IPS-20b (cell line): ENCODE measurements around the gene NDUFAF2.
A peak's percentile ranks its signal among the peaks of the same experiment; 100 is the strongest.
"Not testable (repeated sequence)": the region's sequence is repeated elsewhere in the genome, so short reads cannot be mapped to it uniquely, and the experiment has no call there.

ENCODE experiments used
- H3K27ac ChIP-seq: one replicate; pipeline ENCODE4 v1.5.1; 2013; ENCODE audit warnings: low read length
- H3K27me3 ChIP-seq: 2 replicates; pipeline ENCODE4 v1.6.1; 2013; ENCODE audit warnings: mild to moderate bottlenecking, low read length, inconsistent platforms; ENCODE audit not compliant: insufficient read depth
- H3K36me3 ChIP-seq: 2 replicates; pipeline ENCODE4 v1.6.1; 2013; ENCODE audit warnings: low read depth, mild to moderate bottlenecking, inconsistent platforms, low read length, moderate library complexity; ENCODE audit not compliant: insufficient read depth
- H3K4me1 ChIP-seq: 2 replicates; pipeline ENCODE4 v1.6.1; 2013; ENCODE audit warnings: mild to moderate bottlenecking, control low read depth, inconsistent platforms, low read length, moderate library complexity; ENCODE audit not compliant: insufficient read depth
- H3K4me3 ChIP-seq: 2 replicates; pipeline ENCODE4 v1.5.1; 2013; ENCODE audit warnings: mild to moderate bottlenecking, low read length, inconsistent platforms
- H3K9ac ChIP-seq: 2 replicates; pipeline ENCODE4 v1.6.1; 2013; ENCODE audit warnings: low read depth, mild to moderate bottlenecking, inconsistent platforms, low read length, moderate library complexity
- H3K9me3 ChIP-seq: 2 replicates; pipeline ENCODE4 v1.6.1; 2013; ENCODE audit warnings: mild to moderate bottlenecking, low read depth, low read length, inconsistent platforms; ENCODE audit not compliant: insufficient read depth

The NDUFAF2 gene

DNA sequence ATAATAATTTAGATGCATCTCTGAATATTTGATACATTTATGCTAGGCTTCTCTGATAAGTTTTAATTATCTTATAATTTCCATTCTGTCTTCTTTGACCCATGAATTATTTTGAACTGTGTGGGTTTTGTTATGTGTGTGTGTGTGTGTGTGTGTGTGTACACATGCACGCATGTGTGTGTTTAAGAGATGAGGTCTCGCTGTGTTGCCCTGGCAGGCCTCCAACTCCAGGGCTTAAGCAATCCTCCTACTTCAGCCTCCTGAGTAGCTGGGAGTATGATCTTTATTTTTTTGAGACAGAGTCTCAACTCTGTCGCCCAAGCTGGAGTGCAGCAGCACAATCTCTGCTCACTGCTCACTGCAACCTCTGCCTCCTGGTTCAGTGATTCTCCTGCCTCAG is 75.4 kb downstream of the NDUFAF2 start:
- Histone ChIP-seq H3K27ac (no peak overlapping the region), H3K9ac (no peak overlapping the region), H3K4me1 (no peaks in the 10 kb centered on the region), H3K27me3 (no peaks in the 10 kb centered on the region), H3K4me3 (no peak overlapping the region), H3K9me3 (no peaks in the 10 kb centered on the region), H3K36me3 (no peaks in the 10 kb centered on the region)

DNA sequence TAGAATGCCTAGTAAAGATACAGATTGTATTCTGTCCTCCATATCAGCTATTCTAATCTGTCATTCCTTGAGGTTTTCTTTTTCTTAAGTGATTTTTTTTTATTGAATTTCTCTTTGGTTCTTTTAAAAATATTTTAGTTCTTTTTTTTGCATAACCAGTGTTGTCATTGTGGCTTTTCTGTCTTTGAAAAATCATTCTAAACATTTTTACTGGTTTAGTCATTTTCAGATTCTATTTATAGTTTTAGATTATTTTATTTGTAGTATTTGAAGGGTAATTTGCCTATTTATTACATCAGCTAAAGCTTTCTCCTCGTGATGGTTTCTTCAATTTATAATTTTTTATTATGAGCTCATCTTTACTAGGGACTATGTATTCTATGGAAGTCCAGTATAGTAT is 78.1 kb downstream of the NDUFAF2 start:
- Histone ChIP-seq H3K4me3 (no peak overlapping the region), H3K27me3 (no peaks in the 10 kb centered on the region), H3K4me1 (no peaks in the 10 kb centered on the region), H3K9ac (no peak overlapping the region), H3K27ac (no peak overlapping the region), H3K36me3 (no peaks in the 10 kb centered on the region), H3K9me3 (no peaks in the 10 kb centered on the region)

GRCh38 chr5:61026004-61026403 is 81.0 kb downstream of the NDUFAF2 start:
- Histone ChIP-seq H3K9ac (no peak overlapping the region), H3K36me3 (no peaks in the 10 kb centered on the region), H3K4me3 (no peak overlapping the region), H3K27ac (no peak overlapping the region), H3K27me3 (no peaks in the 10 kb centered on the region), H3K9me3 (no peaks in the 10 kb centered on the region), H3K4me1 (no peaks in the 10 kb centered on the region)

DNA sequence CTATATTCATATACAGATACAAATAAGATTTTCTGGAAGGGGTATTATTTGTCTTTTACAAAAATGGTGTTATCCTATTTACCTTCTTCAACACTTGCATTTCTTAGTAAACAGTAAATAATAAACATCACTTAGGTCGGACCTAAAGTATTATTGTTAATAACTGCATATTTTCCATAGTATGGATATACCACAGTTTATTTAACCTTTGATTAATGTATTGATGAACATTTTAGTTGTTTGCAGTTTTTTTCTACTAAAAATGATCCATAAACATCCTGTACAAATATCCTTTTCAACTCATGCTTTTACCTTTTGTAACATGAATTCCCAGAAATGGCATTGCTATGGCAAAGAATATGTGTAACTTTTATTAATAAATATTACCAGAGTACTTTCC is 83.4 kb downstream of the NDUFAF2 start:
- H3K9me3 ChIP-seq = no peaks in the 10 kb centered on the region
- H3K27me3 ChIP-seq = no peaks in the 10 kb centered on the region
- H3K9ac ChIP-seq = no peak overlapping the region
- H3K27ac ChIP-seq = no peak overlapping the region
- no peak overlapping the region for H3K4me3 ChIP-seq
- no peaks in the 10 kb centered on the region for H3K4me1 ChIP-seq
- no peaks in the 10 kb centered on the region for H3K36me3 ChIP-seq

DNA sequence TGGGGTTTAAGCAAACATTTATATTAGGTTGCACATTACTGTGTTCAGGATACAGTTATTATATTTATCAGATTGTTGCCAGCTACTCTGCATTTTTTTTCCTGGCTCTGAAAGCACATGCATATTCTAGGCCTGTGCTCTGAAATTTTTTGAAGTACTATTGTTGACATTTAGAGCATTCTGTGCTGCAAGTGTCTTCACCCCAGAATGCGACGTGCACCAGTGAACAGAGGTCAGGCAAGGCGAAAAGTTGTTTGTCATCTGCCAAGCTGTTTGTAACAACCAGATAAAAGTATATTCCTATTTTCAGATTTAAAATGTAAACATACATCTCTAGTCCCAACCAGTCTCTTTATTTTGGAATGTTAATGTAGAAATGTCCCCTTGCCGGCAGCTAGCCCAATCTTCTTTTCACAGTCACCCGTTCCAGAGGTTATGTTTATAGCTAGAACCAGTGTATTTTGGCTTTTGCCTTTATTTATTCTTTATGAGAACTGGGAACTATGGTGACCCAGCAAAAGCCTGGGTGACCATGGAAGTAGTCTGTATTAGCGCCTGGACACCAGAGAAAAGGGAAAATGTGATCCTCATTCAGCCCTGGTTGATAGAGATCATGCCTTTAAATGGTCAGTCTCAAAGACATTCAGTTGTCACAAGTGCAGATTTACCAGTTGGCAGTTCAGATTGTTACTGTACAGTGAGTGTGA is 84.6 kb downstream of the NDUFAF2 start:
- Histone ChIP-seq H3K27ac (no peak overlapping the region), H3K4me3 (no peak overlapping the region), H3K27me3 (no peaks in the 10 kb centered on the region), H3K36me3 (no peaks in the 10 kb centered on the region), H3K4me1 (no peaks in the 10 kb centered on the region), H3K9ac (no peak overlapping the region), H3K9me3 (no peaks in the 10 kb centered on the region)

- no peaks in the 10 kb centered on the region for H3K27me3 ChIP-seq
- no peaks in the 10 kb centered on the region for H3K9me3 ChIP-seq
- H3K9ac ChIP-seq = no peak overlapping the region
- H3K36me3 ChIP-seq = no peaks in the 10 kb centered on the region
- no peak overlapping the region for H3K27ac ChIP-seq
- no peak overlapping the region for H3K4me3 ChIP-seq
- H3K4me1 ChIP-seq = no peaks in the 10 kb centered on the region
Measured at GRCh38 chr5:61030163-61030482, 85.1 kb downstream of the NDUFAF2 start.

DNA sequence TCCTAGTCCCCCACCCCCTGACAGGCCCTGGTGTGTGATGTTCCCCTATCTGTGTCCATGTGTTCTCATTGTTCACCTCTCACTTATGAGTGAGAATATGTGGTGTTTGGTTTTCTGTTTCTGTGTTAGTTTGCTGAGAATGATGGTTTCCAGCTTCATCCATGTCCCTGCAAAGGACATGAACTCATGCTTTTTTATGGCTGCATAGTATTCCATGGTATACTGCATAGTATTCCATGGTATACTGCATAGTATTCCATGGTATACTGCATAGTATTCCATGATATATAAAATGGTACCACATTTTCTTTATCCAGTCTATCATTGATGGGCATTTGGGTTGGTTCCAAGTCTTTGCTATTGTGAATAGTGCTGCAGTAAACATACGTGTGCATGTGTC is 86.3 kb downstream of the NDUFAF2 start:
- H3K9me3 ChIP-seq = not testable (repeated sequence)

DNA sequence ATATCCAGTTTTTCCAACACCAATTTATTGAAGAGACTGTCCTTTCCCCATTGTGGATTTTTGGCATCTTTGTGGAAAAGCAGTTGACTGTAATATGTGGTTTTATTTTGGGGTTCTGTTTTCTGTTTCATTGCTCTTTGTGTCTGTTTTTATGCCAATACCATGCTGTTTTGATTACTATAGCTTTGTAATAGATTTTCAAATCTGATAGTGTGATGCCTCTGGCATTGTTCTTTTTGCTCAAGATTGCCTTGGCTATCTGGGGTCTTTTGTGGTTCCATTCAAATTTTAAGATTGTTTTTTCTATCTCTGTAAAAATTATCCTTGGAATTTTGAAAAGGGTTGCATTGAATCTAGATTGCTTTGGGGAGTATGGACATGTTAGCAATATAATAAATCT is 99.5 kb downstream of the NDUFAF2 start:
- H3K9me3 ChIP-seq = no peaks in the 10 kb centered on the region; the same call in 1 of the 2 replicates
- H3K27me3 ChIP-seq = no peaks in the 10 kb centered on the region
- H3K4me1 ChIP-seq = no peaks in the 10 kb centered on the region
- H3K27ac ChIP-seq = no peak overlapping the region
- H3K9ac ChIP-seq = no peak overlapping the region
- no peak overlapping the region for H3K4me3 ChIP-seq
- no peaks in the 10 kb centered on the region for H3K36me3 ChIP-seq

More for the DNA sequence above, 86.3 kb downstream of the NDUFAF2 start:
- H3K4me1 ChIP-seq, H3K4me3 ChIP-seq, H3K27ac ChIP-seq, H3K9ac ChIP-seq, H3K27me3 ChIP-seq, H3K36me3 ChIP-seq: not testable (repeated sequence)

- H3K9me3 ChIP-seq = no peaks in the 10 kb centered on the region; the same call in 1 of the 2 replicates
- H3K4me1 ChIP-seq = peaks cover 14% of the 10 kb centered on the region; the same call in 1 of the 2 replicates
- H3K9ac ChIP-seq = no peak overlapping the region
- H3K4me3 ChIP-seq = no peak overlapping the region
- H3K36me3 ChIP-seq = no peaks in the 10 kb centered on the region
- H3K27me3 ChIP-seq = no peaks in the 10 kb centered on the region
- H3K27ac ChIP-seq = no peak overlapping the region
Measured at GRCh38 chr5:61047346-61047745, 102.3 kb downstream of the NDUFAF2 start.

DNA sequence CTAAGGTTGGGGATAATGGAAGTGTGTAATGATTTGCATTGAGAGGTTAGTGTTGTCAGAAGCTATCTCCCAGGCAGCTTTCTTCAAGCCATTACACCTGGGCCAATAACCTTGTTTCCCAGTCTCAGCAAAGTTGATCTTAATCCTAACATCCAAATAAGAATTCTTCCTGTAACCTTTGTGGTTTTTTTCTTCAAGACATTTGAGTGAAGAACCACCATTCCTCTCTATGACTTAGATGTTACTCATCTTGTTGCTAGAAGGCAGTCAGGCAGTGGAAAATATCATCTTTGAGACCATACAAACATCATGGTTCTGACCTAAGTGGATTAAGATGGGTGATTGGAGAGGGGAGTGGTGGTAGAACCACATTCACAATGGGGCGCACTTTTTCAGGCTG is 103.5 kb downstream of the NDUFAF2 start:
- Histone ChIP-seq H3K36me3 (no peaks in the 10 kb centered on the region), H3K9me3 (no peaks in the 10 kb centered on the region; the same call in 1 of the 2 replicates), H3K27ac (no peak overlapping the region), H3K9ac (no peak overlapping the region), H3K27me3 (no peaks in the 10 kb centered on the region), H3K4me1 (peaks cover 19% of the 10 kb centered on the region; the same call in 1 of the 2 replicates), H3K4me3 (no peak overlapping the region)

DNA sequence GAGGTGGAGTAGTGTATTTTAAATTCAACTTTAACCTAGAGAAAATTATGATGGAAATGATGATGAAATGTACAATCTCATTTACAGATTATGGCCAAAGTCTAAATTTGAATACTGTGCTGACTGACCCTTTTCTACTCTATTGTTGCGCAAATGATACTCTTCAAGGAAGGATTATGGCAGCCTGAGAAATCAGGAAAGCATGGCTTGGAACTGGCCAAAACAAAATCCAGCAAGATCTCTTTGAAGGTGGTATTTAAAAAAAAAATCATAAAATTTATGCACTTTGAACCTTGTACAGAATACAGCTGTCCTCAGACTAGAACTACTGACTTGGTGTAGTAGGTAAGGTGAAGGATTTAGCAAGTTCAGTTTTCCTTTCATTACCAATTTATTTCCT is 105.3 kb downstream of the NDUFAF2 start:
- Histone ChIP-seq H3K4me1 (peaks cover 19% of the 10 kb centered on the region; the same call in 1 of the 2 replicates), H3K27ac (peak overlapping the region; percentile 41), H3K9ac (no peak overlapping the region), H3K27me3 (no peaks in the 10 kb centered on the region), H3K9me3 (no peaks in the 10 kb centered on the region), H3K36me3 (no peaks in the 10 kb centered on the region), H3K4me3 (peak overlapping the region; percentile 27; the same call in 1 of the 2 replicates)

GRCh38 chr5:61051267-61051666 is 106.3 kb downstream of the NDUFAF2 start:
- no peak overlapping the region for H3K9ac ChIP-seq
- no peak overlapping the region for H3K4me3 ChIP-seq
- H3K9me3 ChIP-seq = no peaks in the 10 kb centered on the region
- H3K27me3 ChIP-seq = no peaks in the 10 kb centered on the region
- H3K4me1 ChIP-seq = peaks cover 19% of the 10 kb centered on the region; the same call in 1 of the 2 replicates
- H3K36me3 ChIP-seq = no peaks in the 10 kb centered on the region
- no peak overlapping the region for H3K27ac ChIP-seq
